GOT3 (cell line): Measurements from ENCODE around the gene SLC38A8.

ENCODE experiments used
- DNase-seq: peaks from one replicate; lab custom pipeline; 2025; ENCODE audit warnings: mixed read lengths; lab: John Stamatoyannopoulos, UW

Gene SLC38A8

DNA sequence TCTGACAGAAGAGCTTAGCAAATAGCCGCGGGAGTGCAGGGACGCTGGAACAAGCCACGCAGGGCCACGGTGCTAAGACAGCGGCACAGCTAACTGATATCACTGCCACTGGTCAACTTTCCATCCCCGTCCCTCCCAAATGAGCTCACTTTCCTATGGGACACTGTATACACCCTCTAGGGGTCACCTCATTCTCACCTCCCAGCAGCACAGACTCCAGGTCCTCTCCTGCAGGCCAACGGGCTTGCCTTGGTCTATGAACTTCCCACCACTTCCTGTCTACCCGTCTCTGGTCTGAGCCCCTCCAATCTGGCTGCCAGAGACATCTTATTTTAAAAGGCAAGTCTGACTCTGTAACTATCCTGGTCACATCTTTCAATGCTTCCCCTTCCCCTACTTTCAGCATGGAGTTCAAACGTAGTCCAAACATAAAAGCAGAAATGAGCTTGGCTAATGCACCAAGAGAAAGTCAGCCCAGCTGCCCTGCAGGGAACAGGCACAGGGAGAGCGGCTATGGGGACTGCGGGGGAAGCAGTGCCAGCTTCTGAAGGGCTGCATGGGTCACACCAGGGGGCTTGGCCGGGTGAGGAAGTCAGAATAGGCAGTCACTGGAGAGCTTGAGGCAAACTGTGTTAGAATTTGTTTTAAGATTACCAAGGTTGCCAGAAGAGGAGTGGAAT is 26.3 kb upstream of the SLC38A8 start:
- DNase-seq = no peak

DNA sequence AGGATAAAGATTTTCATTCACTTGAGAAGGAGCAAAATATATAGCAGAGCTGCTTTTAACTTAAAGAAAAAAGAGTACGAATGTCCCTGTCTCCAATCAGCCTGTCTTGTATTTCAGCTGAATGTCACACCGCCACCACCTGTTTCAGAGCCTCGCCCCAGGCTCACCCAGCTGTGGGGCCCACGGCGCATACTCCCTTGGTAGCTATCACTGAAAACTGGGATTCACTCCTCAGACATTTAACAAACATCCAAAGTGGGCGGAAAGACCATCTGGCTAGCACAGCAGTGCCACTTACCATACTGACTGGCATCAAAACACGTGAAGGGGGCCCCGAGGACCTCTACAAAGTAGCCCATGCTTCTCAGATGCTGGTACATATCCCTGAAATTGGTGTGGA is 25.4 kb upstream of the SLC38A8 start:
- no peak for DNase-seq

DNA sequence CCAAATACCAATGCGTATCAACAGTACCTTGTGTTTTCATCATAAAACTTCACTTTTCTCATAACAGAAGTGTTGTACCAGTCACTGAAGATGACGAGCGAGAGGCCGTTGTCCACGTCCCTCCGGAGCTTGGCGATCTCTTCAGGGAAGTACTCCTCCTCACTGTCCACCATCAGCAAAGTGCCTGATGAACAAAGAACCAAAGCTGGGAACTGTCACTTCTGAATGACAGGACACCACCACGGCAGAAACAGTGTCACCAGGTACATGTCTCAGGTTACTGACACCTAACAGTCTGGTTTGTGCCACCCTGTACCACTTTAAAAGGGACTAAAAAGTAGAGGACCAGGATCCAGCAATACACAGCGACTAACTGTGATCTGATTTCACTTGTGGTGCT is 25.0 kb upstream of the SLC38A8 start:
- no peak for DNase-seq

DNA sequence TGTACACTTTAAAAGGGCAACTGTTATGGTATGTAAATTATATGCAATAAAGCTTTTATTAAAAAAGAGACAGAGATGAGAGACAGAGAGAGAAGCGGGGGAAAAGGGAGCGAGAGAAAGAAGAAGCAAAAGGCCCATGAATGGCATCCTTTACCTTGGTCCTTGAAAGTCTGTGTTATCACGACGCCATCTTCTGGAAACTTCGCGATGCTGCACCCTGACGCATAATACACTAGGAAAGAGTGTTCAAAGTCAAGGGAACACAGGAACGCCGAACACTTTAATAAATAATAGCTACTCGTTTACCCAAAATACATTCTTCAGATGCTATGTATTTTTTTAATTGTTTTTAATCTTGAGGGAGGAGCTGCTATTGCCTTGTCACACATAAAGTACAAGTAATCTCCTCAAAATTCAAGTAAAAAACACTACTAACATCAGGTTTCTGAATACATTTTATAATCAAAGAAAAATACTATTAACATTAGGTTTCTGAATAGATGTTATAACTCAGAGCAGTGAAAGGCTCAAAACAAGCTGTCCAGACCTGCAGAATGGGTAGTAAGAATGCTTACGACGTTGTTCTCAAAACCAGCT is 23.0 kb upstream of the SLC38A8 start:
- DNase-seq = no peak

DNA sequence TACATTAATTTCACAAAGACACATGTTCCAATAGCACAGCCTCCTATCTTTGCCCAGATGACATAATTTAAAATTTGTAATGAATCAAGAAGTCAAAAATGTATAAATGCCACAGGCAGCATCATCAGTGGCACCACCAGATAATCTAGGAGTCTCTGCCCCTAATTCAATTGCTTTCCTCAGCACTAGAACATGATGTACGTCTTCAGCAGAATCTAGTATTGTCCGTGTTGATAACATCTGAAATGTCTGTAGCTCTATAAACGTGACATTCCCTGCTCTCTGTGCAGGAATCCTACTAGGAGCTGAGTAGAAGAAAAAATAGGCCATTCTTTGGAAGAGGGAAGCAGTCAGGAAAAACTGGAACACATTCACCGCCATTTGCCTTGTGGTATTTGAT is 21.4 kb upstream of the SLC38A8 start:
- DNase-seq = no peak

DNA sequence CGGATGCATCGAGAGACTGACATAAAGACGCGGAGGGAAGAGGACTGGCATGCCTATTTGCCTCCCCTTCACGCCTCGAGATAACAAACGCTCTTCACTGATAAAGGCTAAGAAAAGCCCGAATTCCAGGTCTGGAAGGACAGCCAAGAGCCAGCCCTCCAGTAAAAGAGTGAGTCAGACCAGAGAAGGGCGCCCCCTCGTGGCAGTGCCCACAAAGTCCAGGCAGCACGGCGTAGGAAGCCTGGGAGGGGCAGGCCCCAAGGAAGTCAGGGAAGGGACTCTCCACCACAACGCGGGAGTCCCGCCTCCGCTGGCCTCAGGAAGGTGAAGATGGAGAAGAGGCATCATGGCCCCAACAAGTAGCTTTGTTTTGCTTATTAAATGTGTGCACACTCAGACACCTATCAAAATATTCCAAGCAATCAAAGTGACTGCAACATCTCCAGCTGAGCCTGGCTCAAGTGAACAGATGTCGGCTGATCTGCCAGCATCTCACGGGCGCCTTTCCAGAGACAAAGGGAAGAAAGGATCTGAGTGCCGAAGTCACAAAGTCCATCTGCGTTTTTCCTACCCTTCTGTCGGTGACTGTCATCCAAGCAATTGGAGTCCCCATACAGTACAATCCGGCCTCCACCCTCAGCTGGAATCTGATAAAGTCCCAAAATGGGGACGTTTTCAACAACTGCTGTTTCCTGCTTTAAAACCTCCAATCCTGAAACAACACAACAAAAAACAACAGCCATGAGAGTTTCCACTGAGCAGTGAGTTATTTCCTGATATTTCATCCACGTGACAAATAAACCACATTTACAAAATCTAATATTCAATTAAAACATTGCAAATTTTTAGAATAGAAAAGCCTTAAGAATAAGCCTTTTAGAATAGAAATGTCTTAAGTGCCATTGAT is 20.4 kb upstream of the SLC38A8 start:
- DNase-seq = no peak

DNA sequence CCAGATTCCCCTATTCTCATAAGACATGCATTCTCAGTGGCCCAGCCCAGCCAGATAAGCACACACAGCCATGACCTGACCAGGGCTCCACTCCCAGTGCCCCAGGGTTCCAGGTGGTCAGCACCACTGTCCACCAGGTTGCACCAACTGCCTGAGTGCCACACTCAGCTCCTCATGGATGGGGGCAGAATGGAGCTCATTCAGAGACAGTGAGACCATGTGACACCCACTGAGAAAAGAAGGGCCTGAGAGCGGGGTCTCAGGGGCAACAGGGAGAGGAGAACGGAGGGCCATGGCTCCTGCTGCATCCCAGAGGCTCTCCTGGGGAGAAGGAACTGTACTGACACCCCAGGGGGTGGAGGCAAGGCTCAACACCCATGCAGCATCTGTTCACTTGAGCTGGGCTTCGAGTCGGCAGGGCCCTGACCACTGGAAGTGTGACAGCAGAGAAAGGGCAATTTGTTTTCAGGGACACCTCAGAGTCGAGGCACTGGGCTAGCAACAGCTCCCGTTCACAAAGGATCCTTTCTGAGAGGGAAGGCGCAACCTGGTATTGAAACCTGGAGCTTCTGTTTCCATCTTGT is 18.7 kb upstream of the SLC38A8 start:
- DNase-seq = no peak

DNA sequence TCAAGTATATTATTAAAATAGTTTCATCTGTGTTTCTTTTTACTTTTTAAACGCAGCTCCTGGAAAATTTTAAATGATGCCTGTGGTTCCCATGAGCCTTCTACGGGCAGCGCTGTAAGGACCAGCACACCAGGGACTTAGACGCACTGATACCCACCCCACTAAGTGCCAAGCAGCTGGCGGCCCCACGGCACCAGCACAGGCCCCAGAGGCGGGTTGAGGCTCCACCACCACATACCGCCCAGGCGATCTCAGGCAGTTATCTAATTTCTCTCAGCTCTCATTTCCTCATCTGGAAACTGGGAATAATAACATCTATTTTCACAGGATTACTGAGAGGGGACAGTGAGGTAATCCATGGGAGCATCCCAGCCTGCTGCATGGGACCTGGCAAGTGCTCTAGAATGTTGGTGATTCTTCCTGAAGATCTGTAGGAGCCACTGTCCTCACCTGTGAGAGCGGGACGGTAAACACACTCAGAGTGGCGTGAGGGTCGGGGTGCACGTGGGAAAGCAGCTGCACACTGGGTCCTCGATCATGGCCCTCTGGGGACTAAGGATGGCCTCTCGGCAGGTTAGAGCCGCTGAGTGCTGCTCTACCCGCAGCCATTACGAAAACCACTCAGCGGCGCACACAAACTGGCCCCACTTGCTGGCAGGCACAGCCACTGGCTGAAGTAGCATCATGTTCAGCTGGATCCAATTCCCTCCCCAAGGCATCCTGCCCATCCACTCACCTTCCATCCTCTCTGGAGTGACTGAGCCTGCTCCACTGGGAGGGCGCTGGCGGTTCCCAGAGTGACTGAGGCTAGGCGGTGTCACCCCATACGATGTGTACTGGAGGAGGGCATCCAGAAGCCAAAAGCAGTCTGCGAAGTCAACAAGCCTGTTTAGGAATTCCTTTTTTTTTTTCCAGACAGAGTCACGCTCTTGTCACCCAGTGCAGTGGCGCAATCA is 17.6 kb upstream of the SLC38A8 start:
- DNase-seq = no peak

DNA sequence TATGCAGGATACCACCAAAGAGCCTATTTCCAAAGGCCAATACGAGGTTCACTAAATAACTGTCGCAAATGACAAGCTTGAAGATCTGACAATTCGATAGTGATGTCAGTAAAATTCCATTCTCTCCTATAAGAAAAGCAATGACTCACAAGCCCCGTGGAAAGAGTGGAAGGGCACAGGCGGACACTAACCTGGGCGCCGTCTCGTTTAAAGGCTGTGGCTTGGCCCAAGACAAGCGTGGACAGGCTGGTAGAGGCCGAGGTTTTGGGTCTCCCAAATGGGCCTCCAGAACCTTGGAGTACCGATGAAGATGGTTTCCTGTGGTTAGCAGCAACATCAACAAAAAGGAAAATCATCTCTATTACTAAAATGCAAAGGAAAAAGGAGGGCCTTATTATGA is 16.5 kb upstream of the SLC38A8 start:
- DNase-seq = no peak

DNA sequence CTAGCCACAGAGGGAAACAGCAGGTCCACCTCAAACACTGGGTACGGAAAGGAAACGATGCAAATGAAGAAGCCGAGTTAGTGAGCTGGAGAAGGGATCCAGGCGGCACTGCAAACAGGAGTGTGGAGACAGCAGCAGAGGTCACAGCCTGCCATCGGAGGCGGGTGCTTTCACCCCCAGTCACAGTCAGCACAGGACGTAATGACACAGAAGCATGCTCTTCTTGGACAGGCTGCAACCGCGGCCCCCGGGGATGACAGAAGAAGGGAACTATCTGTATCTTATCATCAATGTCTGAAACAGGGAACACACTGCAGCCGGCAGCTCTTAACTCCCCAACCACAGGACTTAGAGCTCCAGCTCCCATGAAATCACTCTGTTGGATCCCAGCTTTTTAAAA is 16.1 kb upstream of the SLC38A8 start:
- DNase-seq = no peak

DNA sequence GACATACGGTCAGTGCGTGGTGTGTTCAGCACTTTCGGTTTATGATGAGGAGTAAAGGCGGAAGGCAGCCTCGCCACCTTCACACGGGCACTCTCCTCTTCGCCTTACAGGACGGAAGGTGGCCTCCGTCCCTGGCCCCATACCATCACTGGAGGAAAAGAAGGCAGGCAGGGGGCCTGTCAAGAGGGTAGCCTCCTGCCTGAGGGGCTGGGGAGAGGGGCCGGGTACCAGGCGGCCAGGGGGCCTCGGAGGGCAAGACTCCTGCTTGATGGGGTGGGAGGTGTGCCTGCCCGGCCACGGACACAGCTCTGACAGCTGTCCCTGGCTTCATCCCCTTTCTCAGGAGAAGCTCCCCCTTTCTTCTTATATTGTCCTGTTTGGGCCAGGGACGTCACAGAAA is 15.6 kb upstream of the SLC38A8 start:
- no peak for DNase-seq

DNA sequence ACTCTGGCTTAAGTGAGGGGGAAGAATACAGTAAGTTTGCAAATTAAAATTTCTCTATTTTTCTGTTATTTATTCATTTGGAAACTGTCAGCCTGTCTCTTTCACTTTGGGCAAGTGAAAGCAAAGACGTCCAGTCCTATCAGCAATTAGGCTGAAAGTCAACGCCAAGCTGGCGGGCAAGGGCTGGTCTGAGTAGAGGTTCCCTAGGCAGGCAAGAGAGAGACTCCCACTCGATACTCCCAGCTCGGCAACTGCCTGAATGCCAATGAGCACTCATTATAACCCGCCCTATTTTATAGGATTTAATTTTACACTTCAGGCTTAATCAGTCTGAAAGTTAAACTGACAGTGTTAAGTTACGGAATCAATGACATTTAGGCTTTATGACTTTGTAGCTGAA is 14.3 kb upstream of the SLC38A8 start:
- no peak for DNase-seq

DNA sequence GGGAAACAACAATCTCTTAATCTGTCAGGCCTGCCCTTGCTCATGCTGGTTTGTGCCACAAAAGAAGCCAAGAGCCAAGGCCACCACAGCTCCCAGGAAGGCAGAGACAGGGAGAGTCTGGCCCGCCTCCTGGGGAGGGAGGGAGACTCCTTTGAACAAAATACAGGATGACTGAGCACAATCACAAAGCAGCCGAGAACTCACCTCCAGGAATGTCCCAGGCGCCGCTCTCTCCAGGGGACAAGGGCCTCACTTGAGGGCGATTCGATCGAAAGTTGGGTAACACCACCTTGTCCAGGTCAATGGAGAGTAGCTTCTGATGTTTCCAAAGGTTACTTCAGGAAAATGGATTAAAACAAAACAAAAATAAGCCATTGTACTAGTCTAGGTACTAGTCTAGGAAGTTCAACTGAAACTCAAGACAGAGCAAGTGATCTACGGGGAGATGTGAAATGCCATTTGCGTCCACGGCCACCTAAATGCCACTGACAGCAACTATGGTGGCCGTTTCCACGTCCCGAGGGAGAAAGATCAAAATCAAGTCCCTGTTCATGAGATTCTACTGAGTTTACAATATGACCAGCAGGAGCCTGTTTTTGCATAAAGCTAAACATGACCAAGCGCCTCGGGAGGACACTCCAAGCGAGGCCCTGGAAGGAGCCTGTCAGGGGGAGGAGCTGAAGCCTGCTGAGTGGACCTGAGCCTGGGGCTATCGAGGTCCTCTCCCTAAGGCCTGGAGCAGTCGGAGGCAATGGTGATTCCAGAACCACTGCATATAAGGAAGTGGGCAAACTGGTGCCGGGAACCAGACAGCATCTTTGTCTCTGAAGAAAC is 13.4 kb upstream of the SLC38A8 start:
- no peak for DNase-seq

DNA sequence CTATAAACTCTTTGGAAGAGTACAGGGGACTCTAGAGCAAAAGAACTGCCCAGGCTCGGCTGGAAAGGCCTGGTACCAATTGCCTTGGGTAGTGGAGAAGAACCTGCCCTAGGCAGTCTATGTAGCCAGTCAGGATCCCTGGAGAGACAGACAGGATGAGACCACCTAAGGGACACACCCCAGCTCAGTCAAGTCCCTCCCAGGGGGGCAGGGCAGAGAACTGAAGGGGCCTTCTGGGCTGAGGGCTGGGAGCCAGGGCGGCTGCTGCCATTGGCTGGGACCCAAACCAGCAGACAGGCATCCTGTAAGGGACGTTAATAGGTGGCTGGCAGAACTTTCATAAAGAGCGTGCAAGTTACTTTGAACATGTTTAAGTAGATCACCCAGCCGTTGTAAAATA is 12.8 kb upstream of the SLC38A8 start:
- no peak for DNase-seq

DNA sequence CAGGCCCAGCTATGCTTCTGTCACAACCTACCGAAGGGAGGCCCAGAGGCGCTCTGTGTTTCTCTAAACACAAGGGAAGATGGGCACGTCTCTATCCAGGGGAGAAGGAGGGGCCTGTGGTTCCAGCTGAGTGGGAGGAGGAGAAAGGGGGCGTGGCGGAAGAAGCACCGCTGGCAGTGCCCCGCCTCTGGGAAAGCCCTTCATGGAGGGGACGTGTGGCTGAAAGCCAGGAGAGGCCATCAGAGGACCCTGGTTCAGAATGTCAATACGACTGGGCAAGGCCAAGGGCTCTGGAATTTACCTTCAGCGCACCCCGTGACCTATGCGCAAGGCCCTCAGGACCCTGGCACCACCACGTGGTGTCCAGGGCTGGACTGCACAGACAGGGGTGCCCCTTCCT is 12.3 kb upstream of the SLC38A8 start:
- DNase-seq = no peak

DNA sequence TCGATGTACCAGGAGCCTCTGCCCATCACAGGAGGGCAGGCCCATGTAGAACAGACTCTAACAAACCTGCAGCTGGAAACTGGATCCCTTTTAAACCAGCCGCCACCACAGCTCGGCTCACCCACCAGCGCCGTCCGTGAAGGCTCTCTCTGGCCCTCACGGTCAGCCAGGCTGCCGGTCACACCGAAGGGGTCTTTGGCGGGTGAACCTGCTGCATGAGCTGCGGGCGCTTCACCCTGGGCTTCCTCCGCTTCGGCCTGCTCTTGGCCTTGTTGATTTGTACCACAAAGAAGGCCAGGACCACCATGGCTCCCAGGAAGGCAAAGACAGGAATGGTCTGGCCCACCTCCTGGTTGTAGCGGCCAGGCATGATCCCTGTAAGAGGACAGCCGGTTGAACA is 11.7 kb upstream of the SLC38A8 start:
- DNase-seq = no peak

DNA sequence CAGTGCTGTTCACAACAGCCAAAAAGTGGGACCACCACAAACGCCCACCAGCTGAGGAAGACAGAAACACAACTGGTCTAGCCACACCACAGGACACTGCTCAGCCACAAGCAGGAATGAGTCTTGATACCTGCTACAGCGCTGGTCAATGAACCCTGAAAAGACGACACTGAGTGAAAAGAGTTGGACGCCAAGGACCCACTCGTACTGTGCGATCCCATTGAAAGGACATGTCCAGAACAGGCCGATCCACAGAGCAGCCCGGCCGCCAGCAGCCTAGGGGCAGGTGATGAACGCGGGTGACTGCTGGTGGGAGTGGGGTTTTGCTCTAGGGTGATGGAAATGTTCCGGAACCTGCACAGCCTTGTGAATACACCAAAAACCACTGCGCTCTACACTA is 10.6 kb upstream of the SLC38A8 start:
- no peak for DNase-seq

DNA sequence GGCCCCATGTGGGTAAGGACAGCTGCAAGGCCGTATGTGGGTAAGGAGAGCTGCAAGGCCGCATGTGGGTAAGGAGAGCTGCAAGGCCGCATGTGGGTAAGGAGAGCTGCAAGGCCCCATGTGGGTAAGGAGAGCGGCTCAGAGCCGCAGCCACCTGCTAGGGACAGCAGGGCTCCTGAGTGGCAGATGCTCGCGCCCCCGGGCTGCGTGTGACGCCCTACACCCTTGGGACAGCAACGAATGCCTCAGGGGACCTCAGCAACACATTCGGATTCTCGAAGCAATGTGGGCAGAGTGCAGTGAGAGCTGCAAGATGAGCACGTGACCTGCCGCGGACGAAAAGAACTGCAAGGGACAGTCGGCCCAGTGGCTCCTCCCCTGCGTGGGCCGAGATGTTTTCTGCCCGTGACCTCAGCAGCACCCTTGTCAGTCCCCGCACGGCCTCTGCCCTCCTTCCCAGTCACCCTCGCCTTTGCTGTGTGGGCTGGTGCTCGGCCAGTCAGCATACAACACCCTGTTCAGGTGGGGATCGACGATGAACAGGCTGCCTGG is 9.6 kb upstream of the SLC38A8 start:
- DNase-seq = no peak

DNA sequence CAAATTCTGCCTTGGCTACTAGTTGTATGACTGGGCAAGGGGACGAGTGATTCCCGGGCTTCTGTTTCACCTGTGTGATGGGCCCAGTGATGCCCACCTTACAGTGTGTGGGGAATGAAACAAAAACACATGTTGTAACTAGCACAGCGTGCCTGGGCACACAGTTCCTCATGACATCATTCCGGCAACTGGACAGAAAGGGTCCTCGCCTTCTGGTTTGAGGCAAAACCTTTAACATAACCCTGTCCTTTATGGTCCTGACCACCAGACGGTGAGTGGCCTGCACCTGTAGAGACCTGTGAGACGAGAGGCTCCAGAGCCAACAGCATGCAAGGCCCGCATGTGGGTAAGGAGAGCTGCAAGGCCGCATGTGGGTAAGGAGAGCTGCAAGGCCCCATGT is 7.7 kb upstream of the SLC38A8 start:
- no peak for DNase-seq

DNA sequence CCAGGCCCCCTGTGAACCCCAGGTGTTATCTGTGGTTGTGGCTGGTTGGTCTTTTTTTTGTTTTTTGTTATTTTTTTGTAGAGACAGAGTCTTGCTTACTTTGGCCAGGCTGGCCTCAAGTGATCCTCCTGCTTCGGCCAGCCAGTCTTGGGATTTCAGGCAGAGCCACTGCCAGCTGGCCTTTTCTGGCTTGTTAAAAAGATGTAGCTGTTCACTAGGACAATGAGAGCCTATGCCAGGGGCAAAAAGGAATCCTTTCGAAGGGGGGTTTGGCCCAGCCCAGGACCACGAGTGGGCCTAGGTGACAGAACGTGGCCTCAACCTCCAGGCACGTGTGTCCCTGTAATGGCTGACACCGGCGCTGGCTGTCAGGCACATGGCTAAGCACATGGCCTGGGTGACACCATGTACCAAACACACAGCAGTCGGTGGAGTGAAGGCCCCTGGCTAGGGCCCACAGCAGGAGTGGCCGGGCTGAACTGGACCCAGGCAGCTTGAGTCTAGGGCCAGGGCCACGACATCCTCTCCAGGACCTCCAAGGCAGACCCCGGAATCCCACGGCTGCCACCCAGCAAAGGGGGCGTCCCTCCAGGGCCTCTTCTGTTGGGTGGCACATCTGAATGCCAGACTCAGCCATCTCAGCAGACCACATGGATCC is 6.9 kb upstream of the SLC38A8 start:
- no peak for DNase-seq
